Measurements from ENCODE around the gene FANCD2. TPM values are rescaled to one million over a fixed set of nuclear protein-coding genes. Genes with fewer than 3 reads are reported as not detected.
A peak's percentile ranks its signal among the peaks of the same experiment; 100 is the strongest.
"Not testable (repeated sequence)": the region's sequence is repeated elsewhere in the genome, so short reads cannot be mapped to it uniquely, and the experiment has no call there.

FANCD2 gene
- total RNA-seq, 2 experiments from 2014 or later: 66.9 to 71.5 TPM

- H3K36me3 Mint-ChIP-seq (ENCODE audit: low read depth): peaks cover 30% of the 10 kb centered on the region
- peaks cover 36% of the 10 kb centered on the region for H3K4me1 Mint-ChIP-seq (ENCODE audit: low read depth)
- DNase-seq (no peak), ATAC-seq (no peak)
- no peaks in the 10 kb centered on the region for H3K9me3 Mint-ChIP-seq (ENCODE audit: insufficient read depth)
- no peaks in the 10 kb centered on the region for H3K27me3 Mint-ChIP-seq (ENCODE audit: low read depth)
- ChIA-PET CTCF (interaction anchor here (0.9 to 2.0 kb wide), 4 partner anchors 106 to 167 kb away, joined by 3 to 9 read pairs (median 4); no protein-coding TSS in a partner anchor), POLR2A (interaction anchor here (0.9 to 1.8 kb wide), 4 partner anchors 11 to 127 kb away, joined by 3 to 6 read pairs (median 4); partner anchors contain the start of gene VHL)
- H3K4me3 Mint-ChIP-seq: peak overlapping the region; percentile 93
- peak overlapping the region; percentile 98 for H3K27ac Mint-ChIP-seq
These were observed 89.9 kb downstream of the FANCD2 start for GRCh38 chr3:10116138-10116460.

- ATAC-seq: no peak
- Mint-ChIP-seq H3K4me3 (peak overlapping the region; percentile 93), H3K4me1 (ENCODE audit: low read depth) (peaks cover 36% of the 10 kb centered on the region), H3K9me3 (ENCODE audit: insufficient read depth) (no peaks in the 10 kb centered on the region), H3K27ac (no peak overlapping the region), H3K27me3 (ENCODE audit: low read depth) (no peaks in the 10 kb centered on the region), H3K36me3 (ENCODE audit: low read depth) (peaks cover 34% of the 10 kb centered on the region)
- no peak for DNase-seq
- CTCF ChIA-PET: interaction anchor here (0.9 to 2.0 kb wide), 4 partner anchors 106 to 166 kb away, joined by 3 to 9 read pairs (median 4); no protein-coding TSS in a partner anchor
- POLR2A ChIA-PET: interaction anchor here (1.1 to 1.8 kb wide), 2 partner anchors 10 to 126 kb away, joined by 4 read pairs; no protein-coding TSS in a partner anchor
These were observed 90.7 kb downstream of the FANCD2 start for GRCh38 chr3:10116928-10117327.

- no peak overlapping the region for H3K27ac Mint-ChIP-seq
- peaks cover 47% of the 10 kb centered on the region for H3K36me3 Mint-ChIP-seq (ENCODE audit: low read depth)
- H3K4me3 Mint-ChIP-seq: no peak overlapping the region
- no peak for DNase-seq
- no peaks in the 10 kb centered on the region for H3K27me3 Mint-ChIP-seq (ENCODE audit: low read depth)
- ChIA-PET POLR2A (no interaction called here), CTCF (no interaction called here)
- peaks cover 42% of the 10 kb centered on the region for H3K4me1 Mint-ChIP-seq (ENCODE audit: low read depth)
- no peak for ATAC-seq
- H3K9me3 Mint-ChIP-seq (ENCODE audit: insufficient read depth): no peaks in the 10 kb centered on the region
These were observed 93.1 kb downstream of the FANCD2 start for GRCh38 chr3:10119376-10119775.

- POLR2A ChIA-PET: interaction anchor here (0.8 to 1.1 kb wide), 2 partner anchors 21 to 121 kb away, joined by 3 read pairs; partner anchors contain the start of gene VHL
These were observed 94.8 kb downstream of the FANCD2 start for GRCh38 chr3:10121064-10121463.

GRCh38 chr3:10122724-10123123, 96.5 kb downstream of the FANCD2 start:
- H3K27ac Mint-ChIP-seq: no peak overlapping the region
- DNase-seq: no peak
- ChIA-PET CTCF (no interaction called here), POLR2A (interaction anchor here (0.8 kb wide), 1 partner anchor 279 kb away, joined by 3 read pairs; the partner anchor contains the start of gene RPUSD3)
- H3K27me3 Mint-ChIP-seq (ENCODE audit: low read depth): no peaks in the 10 kb centered on the region
- H3K4me1 Mint-ChIP-seq (ENCODE audit: low read depth): peaks cover 30% of the 10 kb centered on the region
- no peak overlapping the region for H3K4me3 Mint-ChIP-seq
- peaks cover 61% of the 10 kb centered on the region for H3K36me3 Mint-ChIP-seq (ENCODE audit: low read depth)
- H3K9me3 Mint-ChIP-seq (ENCODE audit: insufficient read depth): no peaks in the 10 kb centered on the region
- no peak for ATAC-seq

More at GRCh38 chr3:10121064-10121463, 94.8 kb downstream of the FANCD2 start:
- Mint-ChIP-seq H3K4me1 (ENCODE audit: low read depth) (peaks cover 39% of the 10 kb centered on the region), H3K4me3 (no peak overlapping the region), H3K36me3 (ENCODE audit: low read depth) (peaks cover 55% of the 10 kb centered on the region), H3K27me3 (ENCODE audit: low read depth) (no peaks in the 10 kb centered on the region), H3K9me3 (ENCODE audit: insufficient read depth) (no peaks in the 10 kb centered on the region), H3K27ac (no peak overlapping the region)
- CTCF ChIA-PET: interaction anchor here (0.7 kb wide), 1 partner anchor 143 kb away, joined by 3 read pairs; no protein-coding TSS in a partner anchor
- no peak for DNase-seq
- ATAC-seq: no peak

- not testable (repeated sequence) for H3K4me3 Mint-ChIP-seq; ATAC-seq; H3K36me3 Mint-ChIP-seq (ENCODE audit: low read depth); H3K9me3 Mint-ChIP-seq (ENCODE audit: insufficient read depth); H3K27me3 Mint-ChIP-seq (ENCODE audit: low read depth); H3K27ac Mint-ChIP-seq; DNase-seq
- ChIA-PET CTCF (interaction anchor here (2.6 kb wide), 1 partner anchor 128 kb away, joined by 9 read pairs; no protein-coding TSS in a partner anchor), POLR2A (interaction anchor here (0.7 kb wide), 1 partner anchor 21 kb away, joined by 3 read pairs; no protein-coding TSS in a partner anchor)
- peaks cover 15% of the 10 kb centered on the region for H3K4me1 Mint-ChIP-seq (ENCODE audit: low read depth)
These were observed 109.6 kb downstream of the FANCD2 start for GRCh38 chr3:10135872-10136271.

- Mint-ChIP-seq H3K27ac (no peak overlapping the region), H3K27me3 (ENCODE audit: low read depth) (no peaks in the 10 kb centered on the region), H3K4me3 (no peak overlapping the region), H3K4me1 (ENCODE audit: low read depth) (peaks cover 20% of the 10 kb centered on the region), H3K36me3 (ENCODE audit: low read depth) (no peaks in the 10 kb centered on the region), H3K9me3 (ENCODE audit: insufficient read depth) (no peaks in the 10 kb centered on the region)
- ATAC-seq: no peak
- ChIA-PET CTCF (interaction anchor here (2.6 kb wide), 1 partner anchor 127 kb away, joined by 9 read pairs; no protein-coding TSS in a partner anchor), POLR2A (interaction anchor here (0.7 kb wide), 1 partner anchor 22 kb away, joined by 3 read pairs; no protein-coding TSS in a partner anchor)
- DNase-seq: no peak
These were observed 110.3 kb downstream of the FANCD2 start for GRCh38 chr3:10136426-10137005.

- DNase-seq (no peak), ATAC-seq (no peak)
- peaks cover 20% of the 10 kb centered on the region for H3K4me1 Mint-ChIP-seq (ENCODE audit: low read depth)
- POLR2A ChIA-PET: no interaction called here
- H3K4me3 Mint-ChIP-seq: no peak overlapping the region
- no peaks in the 10 kb centered on the region for H3K27me3 Mint-ChIP-seq (ENCODE audit: low read depth)
- H3K27ac Mint-ChIP-seq: no peak overlapping the region
- H3K36me3 Mint-ChIP-seq (ENCODE audit: low read depth): no peaks in the 10 kb centered on the region
- CTCF ChIA-PET: no interaction called here
- no peaks in the 10 kb centered on the region for H3K9me3 Mint-ChIP-seq (ENCODE audit: insufficient read depth)
These were observed 110.9 kb downstream of the FANCD2 start for GRCh38 chr3:10137178-10137577.

GRCh38 chr3:10140996-10141546, 114.8 kb downstream of the FANCD2 start:
- POLR2A ChIA-PET: interaction anchor here (0.7 to 1.9 kb wide), 14 partner anchors 10 to 143 kb away, joined by 3 to 7 read pairs (median 4); partner anchors contain the start of genes BRK1 and TATDN2
- no peak for ATAC-seq
- H3K4me3 Mint-ChIP-seq: peak overlapping the region; percentile 87
- H3K27me3 Mint-ChIP-seq (ENCODE audit: low read depth): no peaks in the 10 kb centered on the region
- H3K27ac Mint-ChIP-seq: peak overlapping the region; percentile 96
- H3K9me3 Mint-ChIP-seq (ENCODE audit: insufficient read depth): no peaks in the 10 kb centered on the region
- peaks cover 34% of the 10 kb centered on the region for H3K4me1 Mint-ChIP-seq (ENCODE audit: low read depth)
- H3K36me3 Mint-ChIP-seq (ENCODE audit: low read depth): peaks cover 23% of the 10 kb centered on the region
- CTCF ChIA-PET: interaction anchor here (0.9 to 1.5 kb wide), 4 partner anchors 20 to 179 kb away, joined by 3 to 5 read pairs (median 3); partner anchors contain the start of gene SEC13
- no peak for DNase-seq

- Mint-ChIP-seq H3K27me3 (ENCODE audit: low read depth) (no peaks in the 10 kb centered on the region), H3K36me3 (ENCODE audit: low read depth) (peaks cover 29% of the 10 kb centered on the region), H3K4me1 (ENCODE audit: low read depth) (peaks cover 41% of the 10 kb centered on the region), H3K27ac (peak overlapping the region; percentile 96), H3K9me3 (ENCODE audit: insufficient read depth) (no peaks in the 10 kb centered on the region), H3K4me3 (peak overlapping the region; percentile 87)
- POLR2A ChIA-PET: interaction anchor here (1.1 to 1.9 kb wide), 2 partner anchors 27 to 56 kb away, joined by 3 to 6 read pairs; partner anchors contain the start of gene BRK1
- CTCF ChIA-PET: interaction anchor here (0.6 to 1.5 kb wide), 3 partner anchors 44 to 997 kb away, joined by 3 to 5 read pairs (median 3); no protein-coding TSS in a partner anchor
- peak; percentile 31 for DNase-seq
- ATAC-seq: no peak
These were observed 116.7 kb downstream of the FANCD2 start for GRCh38 chr3:10142707-10143560.

GRCh38 chr3:10145685-10146084, 119.4 kb downstream of the FANCD2 start:
- H3K27me3 Mint-ChIP-seq (ENCODE audit: low read depth): no peaks in the 10 kb centered on the region
- H3K27ac Mint-ChIP-seq: peak overlapping the region; percentile 35
- ATAC-seq: no peak
- ChIA-PET POLR2A (no interaction called here), CTCF (interaction anchor here (1.1 kb wide), 1 partner anchor 118 kb away, joined by 3 read pairs; no protein-coding TSS in a partner anchor)
- no peaks in the 10 kb centered on the region for H3K9me3 Mint-ChIP-seq (ENCODE audit: insufficient read depth)
- peaks cover 42% of the 10 kb centered on the region for H3K4me1 Mint-ChIP-seq (ENCODE audit: low read depth)
- no peak for DNase-seq
- H3K4me3 Mint-ChIP-seq: peak overlapping the region; percentile 48
- H3K36me3 Mint-ChIP-seq (ENCODE audit: low read depth): peaks cover 49% of the 10 kb centered on the region
